Upper lobe of left lung (tissue), 6 donors: Measurements from ENCODE around the gene PPP2R3B. TPM values are rescaled to one million over a fixed set of nuclear protein-coding genes. Genes with fewer than 3 reads are reported as not detected.
"Not testable (repeated sequence)": the region's sequence is repeated elsewhere in the genome, so short reads cannot be mapped to it uniquely, and the experiment has no call there.

Experiments used
- ATAC-seq, 2 donors: fragments of 200-7000 bp; cut with Tn5 transposase; one replicate each; pipeline ENCODE4 v1.9.1; 2022; ENCODE audit warnings: mild to moderate bottlenecking in 2 of 2, moderate library complexity in 2 of 2; ENCODE audit not compliant: low FRiP score in 2 of 2
- DNase-seq, 2 donors: peaks; one replicate each; pipeline ENCODE4 v3.0.0-alpha.2; 2019 to 2020
- H3K27ac ChIP-seq, 4 donors: fragments of 200-600 bp; sonication (generic); one replicate each; pipeline ENCODE4 v1.5.1; 2016 to 2019
- H3K27me3 ChIP-seq, 4 donors: fragments of 200-600 bp; sonication (generic); one replicate each; pipeline ENCODE4 v1.5.1; 2017 to 2019
- H3K36me3 ChIP-seq, 4 donors: fragments of 200-600 bp; sonication (generic); one replicate each; pipeline ENCODE4 v1.5.1; 2016 to 2019
- H3K4me1 ChIP-seq, 4 donors: fragments of 200-600 bp; sonication (generic); one replicate each; pipeline ENCODE4 v1.5.1; 2018 to 2019
- H3K4me3 ChIP-seq, 4 donors: fragments of 200-600 bp; sonication (generic); one replicate each; pipeline ENCODE4 v1.5.1; 2017 to 2019; ENCODE audit warnings: mild to moderate bottlenecking in 2 of 4, moderate library complexity in 1 of 4
- H3K9me3 ChIP-seq, 4 donors: fragments of 200-600 bp; sonication (generic); one replicate each; pipeline ENCODE4 v1.5.1; 2018 to 2019
- EP300 ChIP-seq, 4 donors: sonication (generic); formaldehyde crosslinking; IDR thresholded peaks; one replicate each; pipeline ENCODE4 v1.5.1; 2017; ENCODE audit warnings: antibody characterized with exemption in 4 of 4, control low read depth in 2 of 4
- POLR2A ChIP-seq, 4 donors: fragments of 450-650 bp; IDR thresholded peaks; one replicate each; pipeline ENCODE4 v1.5.1; 2016 to 2017; ENCODE audit warnings: antibody characterized with exemption in 4 of 4, mild to moderate bottlenecking in 2 of 4
- POLR2AphosphoS5 ChIP-seq, 2 donors: sonication (generic); formaldehyde crosslinking; IDR thresholded peaks; one replicate each; pipeline ENCODE4 v1.5.1; 2017; ENCODE audit warnings: antibody characterized with exemption in 2 of 2
- WGBS, 2 donors: methylation state at CpG; one replicate each; pipeline ENCODE4 v1.1.5; 2017 to 2018; 5-methylcytosine and 5-hydroxymethylcytosine counted together
- total RNA-seq, 6 donors: library from RNA; depleted of rRNA in 4 of 6; stranded (reverse); fragments of >200 nt in 4 of 6; gene quantifications; one replicate each; pipeline versions ENCODE4 v1.1.0 to v1.2.1, GENCODE V29; 2016 to 2021
- TF ChIP-seq, protein P1 (sequence below), 6 experiments: fragments of 450-650 bp in 4 of 6; fragments of 200-600 bp in 2 of 6; sonication (generic) in 2 of 6; IDR thresholded peaks; one replicate each; pipeline ENCODE4 v1.5.1; 2016 to 2019; ENCODE audit warnings: antibody characterized with exemption in 6 of 6
- donor health status: DM: no; HTN: no; CAD: no; lungs with moderate emphysema.
- donor health status: DM: no; HTN: yes; CAD: no; lungs with severe emphysema.

The PPP2R3B gene
- total RNA-seq, 6 donors from 2014 or later, result 8.7 to 72.3 (median 15.1) TPM

DNA sequence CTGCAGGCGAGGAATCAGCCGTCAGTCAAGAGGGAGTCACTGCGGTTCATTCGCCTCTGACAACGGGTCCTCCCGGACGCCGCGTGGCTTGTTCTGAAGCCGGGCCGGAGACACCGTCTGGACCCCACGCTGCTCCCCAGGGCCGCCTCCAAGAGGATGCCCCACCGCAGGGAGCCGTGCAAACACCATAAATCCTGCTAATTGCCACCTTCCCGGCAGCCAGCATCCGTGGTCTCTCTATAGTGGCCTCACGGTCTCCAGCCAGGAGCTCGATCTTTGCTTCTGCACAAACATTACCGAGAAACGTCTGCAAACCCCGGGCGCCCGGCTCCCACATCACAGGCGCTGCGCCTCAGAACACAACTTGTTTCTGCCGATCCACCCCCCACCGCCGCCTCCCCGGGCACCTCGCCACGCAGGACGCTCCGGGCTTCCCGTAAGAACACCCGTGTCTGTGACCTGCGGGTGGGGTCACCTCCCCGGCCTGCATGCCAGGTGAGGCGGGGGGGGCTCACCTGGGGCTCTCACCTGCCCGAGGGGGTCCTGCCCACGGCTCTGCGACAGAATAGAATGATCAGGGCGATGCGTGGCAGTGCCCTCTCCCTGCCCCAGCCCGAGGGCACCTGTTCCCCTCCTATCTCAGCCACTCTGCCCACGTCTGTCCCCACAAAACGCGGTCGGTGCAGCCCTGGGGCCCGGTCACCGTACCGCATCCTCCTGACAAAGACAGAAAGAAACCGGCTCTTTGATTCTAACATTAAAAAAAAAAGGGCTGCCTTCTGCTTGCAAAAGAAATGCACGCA is 32.4 kb upstream of the PPP2R3B start:
- TF ChIP-seq, protein P1, sequence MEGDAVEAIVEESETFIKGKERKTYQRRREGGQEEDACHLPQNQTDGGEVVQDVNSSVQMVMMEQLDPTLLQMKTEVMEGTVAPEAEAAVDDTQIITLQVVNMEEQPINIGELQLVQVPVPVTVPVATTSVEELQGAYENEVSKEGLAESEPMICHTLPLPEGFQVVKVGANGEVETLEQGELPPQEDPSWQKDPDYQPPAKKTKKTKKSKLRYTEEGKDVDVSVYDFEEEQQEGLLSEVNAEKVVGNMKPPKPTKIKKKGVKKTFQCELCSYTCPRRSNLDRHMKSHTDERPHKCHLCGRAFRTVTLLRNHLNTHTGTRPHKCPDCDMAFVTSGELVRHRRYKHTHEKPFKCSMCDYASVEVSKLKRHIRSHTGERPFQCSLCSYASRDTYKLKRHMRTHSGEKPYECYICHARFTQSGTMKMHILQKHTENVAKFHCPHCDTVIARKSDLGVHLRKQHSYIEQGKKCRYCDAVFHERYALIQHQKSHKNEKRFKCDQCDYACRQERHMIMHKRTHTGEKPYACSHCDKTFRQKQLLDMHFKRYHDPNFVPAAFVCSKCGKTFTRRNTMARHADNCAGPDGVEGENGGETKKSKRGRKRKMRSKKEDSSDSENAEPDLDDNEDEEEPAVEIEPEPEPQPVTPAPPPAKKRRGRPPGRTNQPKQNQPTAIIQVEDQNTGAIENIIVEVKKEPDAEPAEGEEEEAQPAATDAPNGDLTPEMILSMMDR (IDR thresholded peaks at IDR 0.05), result no peak
- TF ChIP-seq EP300 (IDR thresholded peaks at IDR 0.05) (no peak), POLR2AphosphoS5 (IDR thresholded peaks at IDR 0.05) (no peak), POLR2A (IDR thresholded peaks at IDR 0.05) (no peak)
- DNase-seq (no peak), ATAC-seq (no peak)
- Histone ChIP-seq H3K9me3 (no peaks in the 10 kb centered on the region), H3K27ac (no peak overlapping the region), H3K4me3 (no peak overlapping the region), H3K4me1 (peaks cover 0 to under 1% (median 0%) of the 10 kb centered on the region in 4 donors), H3K27me3 (no peaks in the 10 kb centered on the region), H3K36me3 (no peaks in the 10 kb centered on the region)
- 89 to 95% methylated on average over 51 of the region's 55 CpGs for WGBS, 2 donors

DNA sequence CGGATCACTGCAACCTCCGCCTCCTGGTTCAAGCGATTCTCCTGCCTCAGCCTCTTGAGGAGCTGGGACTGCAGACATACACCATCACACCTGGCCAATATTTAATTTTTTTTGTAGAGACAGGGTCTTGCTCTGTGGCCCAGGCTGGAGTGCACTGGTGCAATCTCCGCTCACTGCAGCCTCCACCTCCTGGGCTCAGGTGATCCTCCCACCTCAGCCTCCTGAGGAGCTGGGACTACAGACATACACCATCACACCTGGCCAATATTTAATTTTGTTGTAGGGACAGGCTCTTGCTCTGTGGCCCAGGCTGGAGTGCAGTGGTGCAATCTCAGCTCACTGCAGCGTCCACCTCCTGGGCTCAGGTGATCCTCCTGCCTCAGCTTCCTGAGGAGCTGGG is 28.8 kb upstream of the PPP2R3B start:
- not testable (repeated sequence) for H3K4me3 ChIP-seq, H3K27ac ChIP-seq, DNase-seq, H3K36me3 ChIP-seq, H3K27me3 ChIP-seq, H3K9me3 ChIP-seq, ATAC-seq
- peaks cover 0 to 13% (median 0%) of the 10 kb centered on the region in 4 donors for H3K4me1 ChIP-seq
- WGBS, 2 donors, result 84 to 93% methylated on average over 5 of the region's 5 CpGs

DNA sequence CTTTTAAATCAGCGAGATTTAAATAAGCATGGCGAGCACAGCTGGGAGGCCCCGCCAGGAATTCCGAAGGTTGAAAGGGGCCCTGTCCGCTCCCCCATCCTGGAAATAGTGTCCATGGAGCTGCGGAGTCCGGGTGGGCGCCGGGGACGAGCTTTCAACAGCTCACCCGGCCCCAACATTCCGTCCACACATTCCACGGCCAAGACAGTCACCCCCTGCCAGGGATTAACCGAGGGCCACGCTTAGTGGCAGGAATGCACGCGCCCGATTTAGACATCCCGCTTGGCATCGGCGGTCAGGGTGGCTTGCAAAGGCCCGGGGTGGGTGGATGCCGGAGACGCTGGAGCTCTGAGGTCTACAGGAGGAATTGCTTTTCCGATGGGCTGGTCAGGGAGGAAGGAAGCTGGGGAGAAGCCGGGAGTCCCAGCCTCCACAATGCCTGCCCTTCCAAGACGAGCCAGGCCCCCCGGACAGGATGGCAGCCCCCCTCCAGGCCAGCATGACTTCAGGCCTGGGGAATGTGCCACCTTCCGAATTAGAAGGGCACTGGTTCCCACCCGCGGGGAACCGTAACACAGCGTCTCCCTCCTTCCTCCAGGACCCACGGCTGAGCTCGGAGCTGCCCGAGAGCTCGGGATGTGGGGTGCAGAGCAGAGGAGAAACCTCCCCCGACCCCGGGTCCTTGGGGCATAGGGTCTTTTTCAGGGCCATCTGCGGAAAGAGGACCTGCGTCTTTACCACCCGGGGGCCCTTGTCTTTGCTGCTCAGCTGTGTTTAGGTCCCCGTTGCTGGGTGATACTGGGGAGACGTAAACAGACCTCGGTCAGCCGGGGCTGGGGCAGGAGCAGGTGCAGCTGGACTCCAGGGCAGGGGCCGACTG is 26.9 kb upstream of the PPP2R3B start:
- peak overlapping the region in 3 of 4 donors; percentile 19 to 41 (median 35) for H3K4me3 ChIP-seq
- H3K27me3 ChIP-seq, result no peaks in the 10 kb centered on the region
- H3K27ac ChIP-seq, result peak overlapping the region in 2 of 4 donors; percentile 6 to 24
- peak in 1 of 2 donors; percentile 52 for ATAC-seq
- 20 to 30% methylated on average over 20 to 42 of the region's 47 CpGs for WGBS, 2 donors
- H3K36me3 ChIP-seq, result no peaks in the 10 kb centered on the region
- no peak for DNase-seq
- peaks cover 0 to 13% (median 0%) of the 10 kb centered on the region in 4 donors for H3K4me1 ChIP-seq
- TF ChIP-seq, protein P1 (IDR thresholded peaks at IDR 0.05), result peak in 1 of 6 experiments; percentile 26
- TF ChIP-seq POLR2AphosphoS5 (IDR thresholded peaks at IDR 0.05), result no peak
- no peaks in the 10 kb centered on the region for H3K9me3 ChIP-seq

DNA sequence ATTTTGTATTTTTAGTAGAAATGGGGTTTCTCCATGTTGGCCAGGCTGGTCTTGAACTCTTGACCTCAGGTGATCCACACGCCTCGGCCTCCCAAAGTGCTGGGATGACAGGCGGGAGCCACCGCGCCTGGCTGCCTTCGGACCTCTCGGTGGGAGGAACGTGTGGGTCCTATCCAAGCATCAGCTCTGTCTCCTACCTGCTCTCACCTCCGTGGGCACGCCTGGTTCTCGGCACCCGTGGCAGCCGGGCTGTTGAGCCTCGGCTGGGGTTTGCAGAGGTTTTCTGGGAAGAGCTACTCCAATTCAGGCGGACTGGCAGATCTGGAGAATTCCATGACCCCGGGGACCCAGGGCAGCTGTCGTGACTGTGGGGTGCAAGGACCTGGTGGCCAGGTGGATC is 23.6 kb upstream of the PPP2R3B start:
- 91 to 97% methylated on average over 5 to 17 of the region's 17 CpGs for WGBS, 2 donors
- peaks cover 0 to 13% (median 0%) of the 10 kb centered on the region in 4 donors for H3K4me1 ChIP-seq
- H3K36me3 ChIP-seq, result no peaks in the 10 kb centered on the region
- H3K9me3 ChIP-seq, result no peaks in the 10 kb centered on the region
- no peak for TF ChIP-seq POLR2A (IDR thresholded peaks at IDR 0.05)
- TF ChIP-seq, protein P1 (IDR thresholded peaks at IDR 0.05), result no peak
- TF ChIP-seq POLR2AphosphoS5 (IDR thresholded peaks at IDR 0.05), result no peak
- no peak for TF ChIP-seq EP300 (IDR thresholded peaks at IDR 0.05)
- ATAC-seq, result no peak
- H3K4me3 ChIP-seq, result no peak overlapping the region
- H3K27ac ChIP-seq, result no peak overlapping the region
- no peaks in the 10 kb centered on the region for H3K27me3 ChIP-seq
- no peak for DNase-seq

DNA sequence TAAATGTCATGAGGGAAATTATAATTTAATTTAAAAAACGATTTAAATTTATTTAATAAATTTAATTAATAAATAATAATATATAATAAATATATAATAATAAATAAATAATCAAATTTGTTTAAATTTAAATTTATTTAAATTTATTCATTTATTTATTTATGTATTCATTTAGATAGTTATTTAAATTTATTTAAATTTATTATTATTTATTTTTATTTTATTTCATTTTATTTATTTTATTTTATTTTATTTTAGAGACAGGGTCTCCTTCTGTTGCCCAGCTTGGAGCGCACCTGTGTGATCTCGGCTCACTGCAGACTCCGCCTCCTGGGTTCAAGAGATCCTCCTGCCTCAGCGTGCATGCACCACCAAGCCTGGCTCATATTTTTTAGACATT is 18.4 kb upstream of the PPP2R3B start:
- Histone ChIP-seq H3K9me3 (no peaks in the 10 kb centered on the region), H3K27ac (no peak overlapping the region), H3K36me3 (no peaks in the 10 kb centered on the region), H3K4me1 (no peaks in the 10 kb centered on the region), H3K4me3 (no peak overlapping the region), H3K27me3 (no peaks in the 10 kb centered on the region)
- TF ChIP-seq POLR2AphosphoS5 (IDR thresholded peaks at IDR 0.05) (no peak), EP300 (IDR thresholded peaks at IDR 0.05) (no peak), POLR2A (IDR thresholded peaks at IDR 0.05) (no peak)
- TF ChIP-seq, protein P1 (IDR thresholded peaks at IDR 0.05), result no peak
- ATAC-seq (no peak), DNase-seq (no peak)
- 95 to 98% methylated on average over 5 of the region's 5 CpGs for WGBS, 2 donors
